Endothelial cell of umbilical vein (primary cell): ENCODE measurements around the gene BBX. TPM values are rescaled to one million over a fixed set of nuclear protein-coding genes. Genes with fewer than 3 reads are reported as not detected.

Experiments
- BruUV-seq: library from RNA; stranded (reverse); fragments of 400-500 nt; replicated peaks from 2 replicates; lab custom pipeline; 2021; lab: Mats Ljungman, UMichigan
- CTCF ChIA-PET: fragments of 300-600, 350-600 bp; sonication (Branson Sonifier 250); formaldehyde crosslinking; loops from one replicate; lab custom pipeline; 2021; ENCODE audit warnings: antibody characterized with exemption, inconsistent platforms; lab: Charles Lee
- POLR2A ChIA-PET: fragments of 300-600, 350-600 bp; sonication (Branson Sonifier 250); formaldehyde crosslinking; loops from one replicate; lab custom pipeline; 2021; ENCODE audit warnings: antibody characterized with exemption, inconsistent platforms; lab: Charles Lee
- DNase-seq: peaks from one replicate; pipeline ENCODE4 v3.0.0-alpha.2; 2011; ENCODE audit warnings: low read depth, low spot score
- FAIRE-seq: peaks from 2 replicates; lab custom pipeline; 2011; peaks lifted over from hg19 to GRCh38; lab: Jason Lieb, UNC
- H2AFZ ChIP-seq: 2 replicates; pipeline ENCODE4 v1.6.0; 2012; ENCODE audit warnings: low read depth, low read length, control low read depth, inconsistent platforms
- H3K27ac ChIP-seq: 2 replicates; pipeline ENCODE4 v1.5.1; 2011; ENCODE audit warnings: low read depth, mild to moderate bottlenecking, control low read depth, low read length, moderate library complexity; ENCODE audit not compliant: insufficient read depth
- H3K27me3 ChIP-seq, 2 experiments: 2 replicates each; pipeline versions ENCODE4 v1.6.0 to v1.6.1; 2011; ENCODE audit warnings: low read length in 2 of 2, mixed read lengths in 1 of 2; ENCODE audit not compliant: control insufficient read depth in 2 of 2, insufficient read depth in 2 of 2
- H3K36me3 ChIP-seq, 2 experiments: 2 replicates in 1 of 2; 3 replicates in 1 of 2; pipeline ENCODE4 v1.5.1; 2011; ENCODE audit warnings: low read length in 2 of 2, mild to moderate bottlenecking in 1 of 2, moderate library complexity in 1 of 2; ENCODE audit not compliant: control insufficient read depth in 2 of 2, insufficient read depth in 2 of 2; ENCODE audit errors: extremely low read depth in 1 of 2
- H3K4me1 ChIP-seq: 3 replicates; pipeline ENCODE4 v1.5.1; 2011; ENCODE audit warnings: mild to moderate bottlenecking, low read length; ENCODE audit not compliant: control insufficient read depth, insufficient read depth; ENCODE audit errors: extremely low read depth
- H3K4me2 ChIP-seq: 2 replicates; pipeline ENCODE4 v1.6.1; 2011; ENCODE audit warnings: low read length, control low read depth, mixed read lengths; ENCODE audit not compliant: insufficient read depth
- H3K4me3 ChIP-seq, 3 experiments: fragments of 200-600 bp in 1 of 3; sonication (generic), shearing (Covaris generic) in 1 of 3; replicated peaks in 1 of 3; 2 replicates each; pipeline ENCODE4 v1.5.1; 2011 to 2016; ENCODE audit warnings: control low read depth in 3 of 3, low read length in 3 of 3, mild to moderate bottlenecking in 2 of 3, inconsistent platforms in 1 of 3, low read depth in 1 of 3, moderate library complexity in 1 of 3; ENCODE audit not compliant: insufficient read depth in 1 of 3
- H3K79me2 ChIP-seq: 2 replicates; pipeline ENCODE4 v1.6.0; 2012; ENCODE audit warnings: low read length, inconsistent platforms; ENCODE audit not compliant: control insufficient read depth, insufficient read depth
- H3K9ac ChIP-seq: replicated peaks from 2 replicates; pipeline ENCODE3; 2011; ENCODE audit warnings: low read length, control low read depth; ENCODE audit not compliant: insufficient read depth; ENCODE audit errors: extremely low read depth
- H3K9me1 ChIP-seq: replicated peaks from 3 replicates; pipeline ENCODE4 v1.6.0; 2011; ENCODE audit warnings: mild to moderate bottlenecking, low read length; ENCODE audit not compliant: control insufficient read depth, insufficient read depth; ENCODE audit errors: extremely low read depth
- H3K9me3 ChIP-seq: replicated peaks from 2 replicates; pipeline ENCODE4 v1.5.1; 2012; ENCODE audit warnings: low read length, inconsistent platforms; ENCODE audit not compliant: control insufficient read depth, insufficient read depth
- H4K20me1 ChIP-seq: replicated peaks from 2 replicates; pipeline ENCODE3; 2011; ENCODE audit warnings: mild to moderate bottlenecking, low read length; ENCODE audit not compliant: control insufficient read depth, insufficient read depth; ENCODE audit errors: extremely low read depth
- GATA2 ChIP-seq: IDR thresholded peaks from 2 replicates; pipeline ENCODE4 v1.7.0; 2011; ENCODE audit warnings: low read depth, mild to moderate bottlenecking, moderate library complexity, mixed read lengths, low read length; ENCODE audit not compliant: insufficient read length, insufficient read depth
- MYC ChIP-seq: IDR thresholded peaks from one replicate; pipeline ENCODE4 v1.6.1; 2011; ENCODE audit warnings: mild to moderate bottlenecking, low read depth, low read length
- POLR2A ChIP-seq: IDR thresholded peaks from 2 replicates; pipeline ENCODE4 v1.6.1; 2012; ENCODE audit warnings: low read depth, mild to moderate bottlenecking, control low read depth, low read length
- POLR2AphosphoS5 ChIP-seq: IDR thresholded peaks from 2 replicates; pipeline ENCODE4 v1.6.1; 2012; ENCODE audit warnings: low read depth, mild to moderate bottlenecking, control low read depth, low read length, moderate library complexity; ENCODE audit not compliant: insufficient read depth
- dilution Hi-C: fragments of 300-500 bp; cut with MboI; formaldehyde crosslinking; loops from one replicate; pipeline ENCODE4 v1.15.0; 2019; ENCODE audit warnings: low sequenced_read_pairs; ENCODE audit not compliant: extremely low pct_ligation_motif_present
- intact Hi-C: fragments of 100-400 bp; cut with micrococcal nuclease; formaldehyde crosslinking; loops from one replicate; pipeline ENCODE4 v1.10.0; 2022
- polyA plus RNA-seq, 4 experiments: library from polyadenylated mRNA; depleted of rRNA in 3 of 4; stranded (reverse) in 3 of 4; unstranded in 1 of 4; fragments of >200 nt; gene quantifications; 2 replicates each; pipeline versions ENCODE4 v1.2.1 to v1.2.3, GENCODE V29; 2011 to 2012; ENCODE audit warnings: missing spikeins in 1 of 4
- total RNA-seq: library from RNA; stranded (reverse); gene quantifications from 2 replicates; pipeline ENCODE4 v1.2.3, GENCODE V29; 2021
- TF ChIP-seq, protein P1 (sequence below): IDR thresholded peaks from 2 replicates; pipeline ENCODE4 v1.6.1; 2011; ENCODE audit not compliant: insufficient read depth, insufficient read length

The BBX gene
- total and polyA plus RNA-seq, 2 donors (not counting 3 experiments of a cell fraction or from before 2014, with no cell fraction given) = 21.4 to 43.4 TPM

DNA sequence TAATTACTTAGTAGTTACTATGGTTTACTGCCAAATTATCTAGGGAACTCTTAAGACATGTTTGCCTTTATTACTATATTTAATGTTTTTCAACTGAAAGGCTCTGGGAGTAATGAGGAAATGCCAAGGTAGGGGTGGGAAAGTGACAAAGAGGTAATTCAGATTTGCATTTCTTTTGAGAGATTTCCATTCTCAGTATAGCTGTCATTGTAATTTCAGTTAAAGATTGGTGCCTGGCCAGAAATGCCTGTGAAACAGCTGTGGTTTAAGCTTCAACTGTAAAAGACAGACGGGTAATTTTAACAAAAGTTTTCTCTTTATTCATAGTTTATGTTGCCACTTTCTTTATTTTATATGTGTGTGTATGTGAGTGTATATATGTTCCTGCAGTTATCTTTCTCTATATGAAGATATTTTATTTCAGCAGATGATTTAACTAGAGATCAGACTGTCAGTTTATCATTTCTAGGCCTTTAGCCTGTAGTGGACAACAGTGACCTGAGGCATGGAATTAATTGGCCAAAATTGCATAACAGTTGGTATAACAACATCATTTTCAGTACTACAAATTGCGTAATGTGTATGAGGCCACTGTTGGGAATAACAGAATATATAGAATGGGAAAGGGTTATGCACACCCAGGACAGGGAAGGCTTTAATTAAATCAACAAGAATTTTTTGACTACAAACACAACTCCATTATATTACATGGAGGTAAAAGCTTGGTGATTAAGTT lies 119.0 kb downstream of the BBX start:
- H3K9me1 ChIP-seq = peaks cover 2% of the 10 kb centered on the region
- no TSS peak for BruUV-seq
- H3K27me3 ChIP-seq = no peaks in the 10 kb centered on the region
- dilution Hi-C loops = no loop called here
- H3K4me2 ChIP-seq = no peak overlapping the region
- TF ChIP-seq, protein P1, sequence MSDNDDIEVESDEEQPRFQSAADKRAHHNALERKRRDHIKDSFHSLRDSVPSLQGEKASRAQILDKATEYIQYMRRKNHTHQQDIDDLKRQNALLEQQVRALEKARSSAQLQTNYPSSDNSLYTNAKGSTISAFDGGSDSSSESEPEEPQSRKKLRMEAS = no peak
- TF ChIP-seq GATA2 (no peak), POLR2A (no peak), POLR2AphosphoS5 (no peak), MYC (no peak)
- no peaks in the 10 kb centered on the region for H4K20me1 ChIP-seq
- DNase-seq = no peak
- H3K9me3 ChIP-seq = no peaks in the 10 kb centered on the region
- H3K4me1 ChIP-seq = peaks cover 8% of the 10 kb centered on the region
- no peak overlapping the region for H3K27ac ChIP-seq
- H3K9ac ChIP-seq = no peak overlapping the region
- ChIA-PET POLR2A (no interaction called here), CTCF (interaction anchor here (1.4 to 1.6 kb wide), 2 partner anchors 20 to 34 kb away, joined by 4 to 5 read pairs; no protein-coding TSS in a partner anchor)
- no peak for FAIRE-seq
- H3K79me2 ChIP-seq = no peaks in the 10 kb centered on the region
- no peak overlapping the region for H2AFZ ChIP-seq
- intact Hi-C loops = no loop called here
- no peak overlapping the region for H3K4me3 ChIP-seq
- H3K36me3 ChIP-seq = no peaks in the 10 kb centered on the region
